ENCODE measurements around the gene ADCY4. TPM values are rescaled to one million over a fixed set of nuclear protein-coding genes. Genes with fewer than 3 reads are reported as not detected.

The ADCY4 gene
- total RNA-seq, 1 experiment from 2014 or later, result 1.1 TPM

GRCh38 chr14:24317141-24317928, 17.5 kb downstream of the ADCY4 start:
- TF ChIP-seq USF2 (CRISPR knock-in tag; IDR thresholded peaks at IDR 0.05), result no peak
- TF ChIP-seq FOXP1 (CRISPR knock-in tag; IDR thresholded peaks at IDR 0.05; ENCODE audit: borderline replicate concordance), result no peak
- no peak for TF ChIP-seq ERG (CRISPR knock-in tag; IDR thresholded peaks at IDR 0.05)
- no peak for TF ChIP-seq CBFB (CRISPR knock-in tag; IDR thresholded peaks at IDR 0.05; ENCODE audit: low read depth)
- no peak for TF ChIP-seq ZNF219 (CRISPR knock-in tag; IDR thresholded peaks at IDR 0.05; ENCODE audit: borderline replicate concordance)
- no peak for TF ChIP-seq ZNF317 (CRISPR knock-in tag; IDR thresholded peaks at IDR 0.05; ENCODE audit: borderline replicate concordance, low read depth)
- Mint-ChIP-seq H3K4me1 (no peaks in the 10 kb centered on the region; the same call in 1 of the 2 replicates), H3K9me3 (no peaks in the 10 kb centered on the region), H3K27me3 (ENCODE audit: low read depth) (peaks cover 86% of the 10 kb centered on the region), H3K4me3 (no peak overlapping the region), H3K36me3 (no peaks in the 10 kb centered on the region), H3K27ac (no peak overlapping the region)
- ATAC-seq (no peak), DNase-seq (ENCODE audit: low spot score) (no peak)
- CTCF ChIA-PET, result interaction anchor here (0.7 to 3.2 kb wide), 10 partner anchors 9 to 114 kb away, joined by 3 to 21 read pairs (median 8); partner anchors contain the start of genes CIDEB, KHNYN and TINF2
- POLR2A ChIA-PET, result interaction anchor here (0.6 kb wide), 1 partner anchor 114 kb away, joined by 3 read pairs; no protein-coding TSS in a partner anchor

GRCh38 chr14:24316597-24316950, 18.3 kb downstream of the ADCY4 start:
- no peaks in the 10 kb centered on the region for H3K9me3 Mint-ChIP-seq
- ChIA-PET CTCF (interaction anchor here (1.1 to 3.2 kb wide), 5 partner anchors 9 to 114 kb away, joined by 3 to 21 read pairs (median 10); partner anchors contain the start of genes CIDEB, KHNYN and TINF2), POLR2A (interaction anchor here (0.6 kb wide), 2 partner anchors 104 to 115 kb away, joined by 3 read pairs; no protein-coding TSS in a partner anchor)
- ATAC-seq (peak; percentile 33; the same call in 1 of the 2 replicates), DNase-seq (ENCODE audit: low spot score) (no peak)
- H3K4me1 Mint-ChIP-seq, result no peaks in the 10 kb centered on the region; the same call in 1 of the 2 replicates
- no peak overlapping the region for H3K27ac Mint-ChIP-seq
- no peaks in the 10 kb centered on the region for H3K36me3 Mint-ChIP-seq
- H3K4me3 Mint-ChIP-seq, result no peak overlapping the region
- peaks cover 86% of the 10 kb centered on the region for H3K27me3 Mint-ChIP-seq (ENCODE audit: low read depth)
- TF ChIP-seq NR3C1 (CRISPR knock-in tag; conservative IDR thresholded peaks at IDR 0.05; ENCODE audit: low read depth) (no peak), ZNF317 (CRISPR knock-in tag; IDR thresholded peaks at IDR 0.05; ENCODE audit: borderline replicate concordance, low read depth) (no peak), ZNF532 (CRISPR knock-in tag; IDR thresholded peaks at IDR 0.05; ENCODE audit: borderline replicate concordance) (no peak), USF2 (CRISPR knock-in tag; IDR thresholded peaks at IDR 0.05) (no peak)

GRCh38 chr14:24315807-24316596, 18.9 kb downstream of the ADCY4 start:
- H3K4me1 Mint-ChIP-seq, result no peaks in the 10 kb centered on the region
- TF ChIP-seq IRF1 (CRISPR knock-in tag; IDR thresholded peaks at IDR 0.05) (peak; percentile 89), RORB (CRISPR knock-in tag; IDR thresholded peaks at IDR 0.05) (no peak), ETV6 (CRISPR knock-in tag; IDR thresholded peaks at IDR 0.05) (peak; percentile 97), TEAD1 (CRISPR knock-in tag; IDR thresholded peaks at IDR 0.05) (peak; percentile 95), TCF7 (CRISPR knock-in tag; IDR thresholded peaks at IDR 0.05; ENCODE audit: low read depth) (peak; percentile 58; the same call in 1 of the 2 replicates), FOXP1 (CRISPR knock-in tag; IDR thresholded peaks at IDR 0.05; ENCODE audit: borderline replicate concordance) (peak; percentile 93), AR (CRISPR knock-in tag; IDR thresholded peaks at IDR 0.05) (no peak), GABPB1 (CRISPR knock-in tag; IDR thresholded peaks at IDR 0.05) (peak; percentile 78)

More at GRCh38 chr14:24315807-24316596, 18.9 kb downstream of the ADCY4 start:
- DNase-seq (ENCODE audit: low spot score) (peak; percentile 63), ATAC-seq (peak; percentile 74)
- Mint-ChIP-seq H3K4me3 (no peak overlapping the region), H3K27me3 (ENCODE audit: low read depth) (peaks cover 87% of the 10 kb centered on the region), H3K27ac (no peak overlapping the region), H3K9me3 (no peaks in the 10 kb centered on the region), H3K36me3 (no peaks in the 10 kb centered on the region)
- ChIA-PET CTCF (interaction anchor here (0.6 to 3.2 kb wide), 11 partner anchors 8 to 760 kb away, joined by 3 to 21 read pairs (median 5); partner anchors contain the start of genes CIDEB, DHRS1, KHNYN and NOP9), POLR2A (interaction anchor here (0.6 kb wide), 2 partner anchors 70 to 104 kb away, joined by 3 read pairs; no protein-coding TSS in a partner anchor)

All from WTC11 (cell line).